NB4 (cell line): Measurements from ENCODE around the gene OOSP2.
"Not testable (repeated sequence)": the region's sequence is repeated elsewhere in the genome, so short reads cannot be mapped to it uniquely, and the experiment has no call there.

ENCODE experiments used
- DNase-seq: peaks from one replicate; pipeline ENCODE4 v3.0.0; 2010; ENCODE audit warnings: low read depth
- H3K4me3 ChIP-seq: one replicate; pipeline ENCODE4 v1.5.1; 2011; ENCODE audit warnings: mild to moderate bottlenecking, low read depth, low read length, moderate library complexity
- CTCF ChIP-seq: IDR thresholded peaks from one replicate; pipeline ENCODE4 v1.5.1; 2012; ENCODE audit warnings: low read depth, low read length
- MYC ChIP-seq: IDR thresholded peaks from 2 replicates; pipeline ENCODE4 v1.6.1; 2011; ENCODE audit warnings: low read depth, low read length
- POLR2A ChIP-seq: IDR thresholded peaks from 2 replicates; pipeline ENCODE4 v1.6.1; 2011; ENCODE audit warnings: mild to moderate bottlenecking; ENCODE audit not compliant: insufficient read length; ENCODE audit errors: extremely low read depth
- TF ChIP-seq, protein P1 (sequence below): IDR thresholded peaks from 2 replicates; pipeline ENCODE4 v1.6.1; 2011; ENCODE audit warnings: low read depth, low read length

Gene OOSP2

GRCh38 chr11:60005360-60005759 lies 34.8 kb upstream of the OOSP2 start:
- DNase-seq: no peak
- no peak for TF ChIP-seq POLR2A
- no peak for TF ChIP-seq CTCF
- TF ChIP-seq, protein P1, sequence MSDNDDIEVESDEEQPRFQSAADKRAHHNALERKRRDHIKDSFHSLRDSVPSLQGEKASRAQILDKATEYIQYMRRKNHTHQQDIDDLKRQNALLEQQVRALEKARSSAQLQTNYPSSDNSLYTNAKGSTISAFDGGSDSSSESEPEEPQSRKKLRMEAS: no peak
- no peak for TF ChIP-seq MYC

GRCh38 chr11:60016881-60017280 lies 23.3 kb upstream of the OOSP2 start, which contains the start of gene OOSP4B:
TSS of gene OOSP4B (plus strand) at chr11:60017181.
- no peak within 1 kb of the TSS for H3K4me3 ChIP-seq
- TF ChIP-seq MYC (no peak), CTCF (no peak), POLR2A (no peak)
- TF ChIP-seq, protein P1: no peak
- no peak for DNase-seq

More at GRCh38 chr11:60005360-60005759, 34.8 kb upstream of the OOSP2 start:
- H3K4me3 ChIP-seq: no peak overlapping the region

- peak; percentile 4 for DNase-seq
- H3K4me3 ChIP-seq: no peak overlapping the region
- TF ChIP-seq POLR2A (no peak), MYC (no peak), CTCF (no peak)
- TF ChIP-seq, protein P1: no peak
These were observed 22.2 kb upstream of the OOSP2 start for GRCh38 chr11:60018058-60018457.

- not testable (repeated sequence) for DNase-seq, H3K4me3 ChIP-seq
These were observed 19.8 kb upstream of the OOSP2 start for GRCh38 chr11:60020376-60020775.

GRCh38 chr11:60029015-60029632 lies 11.1 kb upstream of the OOSP2 start:
- TF ChIP-seq, protein P1: no peak
- TF ChIP-seq CTCF: no peak
- no peak for TF ChIP-seq MYC
- TF ChIP-seq POLR2A: no peak
- no peak for DNase-seq
- no peak overlapping the region for H3K4me3 ChIP-seq

DNA sequence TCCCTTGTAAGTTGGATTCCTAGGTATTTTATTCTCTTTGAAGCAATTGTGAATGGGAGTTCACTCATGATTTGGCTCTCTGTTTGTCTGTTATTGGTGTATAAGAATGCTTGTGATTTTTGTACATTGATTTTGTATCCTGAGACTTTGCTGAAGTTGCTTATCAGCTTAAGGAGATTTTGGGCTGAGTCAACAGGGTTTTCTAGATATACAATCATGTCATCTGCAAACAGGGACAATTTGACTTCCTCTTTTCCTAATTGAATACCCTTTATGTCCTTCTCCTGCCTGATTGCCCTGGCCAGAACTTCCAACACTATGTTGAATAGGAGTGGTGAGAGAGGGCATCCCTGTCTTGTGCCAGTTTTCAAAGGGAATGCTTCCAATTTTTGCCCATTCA lies 10.2 kb downstream of the OOSP2 start:
- DNase-seq, H3K4me3 ChIP-seq: not testable (repeated sequence)

DNA sequence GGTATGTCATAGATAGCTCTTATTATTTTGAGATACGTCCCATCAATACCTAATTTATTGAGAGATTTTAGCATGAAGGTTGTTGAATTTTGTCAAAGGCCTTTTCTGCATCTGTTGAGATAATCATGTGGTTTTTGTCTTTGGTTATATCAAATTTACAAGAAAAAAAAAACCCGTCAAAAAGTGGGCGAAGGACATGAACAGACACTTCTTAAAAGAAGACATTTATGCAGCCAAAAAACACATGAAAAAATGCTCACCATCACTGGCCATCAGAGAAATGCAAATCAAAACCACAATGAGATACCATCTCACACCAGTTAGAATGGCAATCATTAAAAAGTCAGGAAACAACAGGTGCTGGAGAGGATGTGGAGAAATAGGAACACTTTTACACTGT lies 10.6 kb downstream of the OOSP2 start:
- H3K4me3 ChIP-seq, DNase-seq: not testable (repeated sequence)
